RWPE1 (cell line): ENCODE measurements around the gene PAK4.

Source experiments
- CTCF ChIA-PET: fragments of 350-600 bp; sonication (Branson Sonifier 250); formaldehyde crosslinking; extraction: SDS; loops from one replicate; lab custom pipeline; 2021; lab: Yijun Ruan, JAX
- POLR2A ChIA-PET: fragments of 400-600 bp; formaldehyde crosslinking; extraction: SDS; loops from one replicate; lab custom pipeline; 2020; ENCODE audit warnings: antibody characterized with exemption; ENCODE audit not compliant: low non-redundant PET; lab: Yijun Ruan, JAX
- DNase-seq: peaks from one replicate; pipeline ENCODE4 v3.0.0; 2012; ENCODE audit warnings: low spot score
- H3K27ac ChIP-seq: fragments of 450-650 bp; 2 replicates; pipeline ENCODE4 v1.5.1; 2017
- CTCF ChIP-seq: fragments of 450-650 bp; conservative IDR thresholded peaks from 2 replicates; pipeline ENCODE4 v1.5.1; 2017; ENCODE audit warnings: low read depth, mild to moderate bottlenecking

The PAK4 gene

GRCh38 chr19:39168258-39169142 is 42.9 kb downstream of the PAK4 start:
- no peak for TF ChIP-seq CTCF
- ChIA-PET CTCF (no interaction called here), POLR2A (no interaction called here)
- DNase-seq: no peak
- peak overlapping the region; percentile 41 for H3K27ac ChIP-seq

GRCh38 chr19:39169143-39169810 is 43.7 kb downstream of the PAK4 start:
- TF ChIP-seq CTCF: no peak
- DNase-seq: no peak
- ChIA-PET POLR2A (no interaction called here), CTCF (no interaction called here)
- no peak overlapping the region for H3K27ac ChIP-seq

DNA sequence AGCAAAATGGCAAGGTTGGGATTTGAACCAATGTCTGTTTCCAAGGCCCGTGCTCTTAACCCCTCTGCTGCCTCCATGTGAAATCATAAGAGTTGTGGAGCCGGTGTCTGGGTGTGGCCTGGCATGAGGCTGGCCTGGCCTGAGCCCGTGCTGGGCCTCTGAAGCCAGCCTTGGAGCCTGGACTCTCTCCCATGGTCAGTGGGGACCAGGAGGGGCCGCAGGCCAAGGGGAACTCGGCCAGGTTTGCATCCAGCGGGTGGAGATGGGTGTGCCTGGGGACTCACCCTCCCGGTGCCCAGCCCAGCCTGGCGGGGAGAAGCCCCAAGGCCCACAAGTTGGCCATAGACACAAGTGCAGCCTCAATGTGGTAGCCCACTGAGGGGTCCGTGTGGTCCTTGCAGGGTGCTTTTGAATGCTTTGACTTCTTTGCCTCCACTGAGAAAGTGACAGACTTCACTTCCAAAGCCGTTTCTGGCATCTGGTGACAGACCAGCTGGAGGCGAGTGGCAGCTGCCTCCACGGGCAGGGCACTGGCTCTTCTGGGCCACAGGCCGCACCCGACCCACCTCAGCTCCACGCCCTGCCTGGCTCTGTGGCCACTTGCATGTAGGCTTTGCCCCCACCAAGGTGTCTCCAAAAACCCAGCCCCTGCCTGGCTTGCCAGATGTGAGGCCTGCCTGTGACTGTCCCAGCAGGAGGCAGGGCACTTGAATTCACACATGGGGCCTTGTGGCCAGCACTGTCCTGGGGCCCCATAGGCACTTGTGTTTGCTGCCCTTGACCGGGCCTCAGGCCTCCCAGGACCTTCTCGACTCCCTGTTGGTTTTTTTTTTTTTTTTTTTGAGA is 45.0 kb downstream of the PAK4 start:
- H3K27ac ChIP-seq: peak overlapping the region; percentile 35
- ChIA-PET POLR2A (no interaction called here), CTCF (no interaction called here)
- TF ChIP-seq CTCF: no peak
- no peak for DNase-seq

- ChIA-PET CTCF (no interaction called here), POLR2A (no interaction called here)
- no peak for TF ChIP-seq CTCF
- DNase-seq: no peak
- peak overlapping the region; percentile 35 for H3K27ac ChIP-seq
Observed at GRCh38 chr19:39171479-39172465, 46.2 kb downstream of the PAK4 start.

GRCh38 chr19:39172700-39173501 is 47.3 kb downstream of the PAK4 start:
- ChIA-PET CTCF (no interaction called here), POLR2A (no interaction called here)
- H3K27ac ChIP-seq: no peak overlapping the region
- no peak for TF ChIP-seq CTCF
- no peak for DNase-seq
